OCI-LY7 (cell line): Measurements from ENCODE around the gene WFS1.

Experiments used
- CTCF ChIP-seq: fragments of 200-600 bp; sonication (generic); conservative IDR thresholded peaks from 2 replicates; pipeline ENCODE4 v1.5.1; 2014; ENCODE audit warnings: mild to moderate bottlenecking, antibody characterized with exemption, low read length, moderate library complexity, mixed read lengths
- EZH2phosphoT487 ChIP-seq: fragments of 200-600 bp; sonication (generic); IDR thresholded peaks from 2 replicates; pipeline ENCODE4 v1.6.1; 2018; ENCODE audit warnings: low read depth, borderline replicate concordance, mild to moderate bottlenecking, mixed run types, antibody characterized with exemption, low read length, moderate library complexity, mixed read lengths

- TF ChIP-seq CTCF: no peak
- no peak for TF ChIP-seq EZH2phosphoT487
These were observed 6.0 kb upstream of the WFS1 start for GRCh38 chr4:6263526-6264224.
